Duodenal mucosa (tissue), 2 donors: Measurements from ENCODE around the gene OTX1.
"Not testable (repeated sequence)": the region's sequence is repeated elsewhere in the genome, so short reads cannot be mapped to it uniquely, and the experiment has no call there.

Experiments used
- H3K27ac ChIP-seq: one replicate; pipeline ENCODE4 v1.7.0; 2013; ENCODE audit warnings: low read depth, low read length
- H3K27me3 ChIP-seq, 2 donors: one replicate each; pipeline ENCODE4 v1.7.0; 2013; ENCODE audit warnings: low read length in 2 of 2, control low read depth in 1 of 2; ENCODE audit not compliant: insufficient read depth in 2 of 2, control insufficient read depth in 1 of 2
- H3K36me3 ChIP-seq, 2 donors: one replicate each; pipeline ENCODE4 v1.7.0; 2013; ENCODE audit warnings: low read length in 2 of 2, control low read depth in 1 of 2; ENCODE audit not compliant: insufficient read depth in 2 of 2, control insufficient read depth in 1 of 2
- H3K4me1 ChIP-seq, 2 donors: one replicate each; pipeline ENCODE4 v1.7.0; 2013; ENCODE audit warnings: low read length in 2 of 2, control low read depth in 1 of 2; ENCODE audit not compliant: insufficient read depth in 2 of 2, control insufficient read depth in 1 of 2
- H3K4me3 ChIP-seq, 2 donors: one replicate each; pipeline ENCODE4 v1.7.0; 2013; ENCODE audit warnings: low read length in 2 of 2, low read depth in 1 of 2
- H3K9ac ChIP-seq, 2 donors: one replicate each; pipeline ENCODE4 v1.7.0; 2013; ENCODE audit warnings: low read length in 2 of 2, low read depth in 1 of 2
- H3K9me3 ChIP-seq, 2 donors: one replicate each; pipeline ENCODE4 v1.7.0; 2013; ENCODE audit warnings: low read length in 2 of 2, control low read depth in 1 of 2; ENCODE audit not compliant: control insufficient read depth in 1 of 2

OTX1 gene

DNA sequence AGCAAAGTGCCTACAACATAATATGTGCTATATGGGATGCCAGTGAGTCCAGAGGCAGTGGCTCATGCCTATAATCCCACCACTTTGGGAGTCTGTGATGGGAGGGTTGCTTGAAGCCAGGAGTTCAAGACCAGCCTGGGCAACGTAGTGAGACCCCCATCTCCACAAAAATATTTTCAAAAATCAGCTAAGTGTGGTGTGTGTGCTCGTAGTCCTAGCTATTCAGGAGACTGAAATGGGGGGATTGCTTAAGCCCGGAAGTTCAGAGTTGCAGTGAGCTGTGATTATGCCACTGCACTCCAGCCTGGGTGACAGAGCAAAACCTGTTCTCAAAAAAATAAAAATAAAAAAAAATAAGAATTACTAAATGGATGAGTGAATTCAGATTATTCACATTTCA is 23.4 kb downstream of the OTX1 start:
- H3K4me3 ChIP-seq = no peak overlapping the region
- no peak overlapping the region for H3K9ac ChIP-seq
- peaks cover 2 to 4% of the 10 kb centered on the region in 2 donors for H3K27me3 ChIP-seq
- no peak overlapping the region for H3K27ac ChIP-seq
- peaks cover 0 to 2% of the 10 kb centered on the region in 2 donors for H3K4me1 ChIP-seq
- H3K9me3 ChIP-seq = no peaks in the 10 kb centered on the region
- no peaks in the 10 kb centered on the region for H3K36me3 ChIP-seq

GRCh38 chr2:63074399-63074798 is 23.8 kb downstream of the OTX1 start:
- H3K27ac ChIP-seq, H3K4me1 ChIP-seq, H3K36me3 ChIP-seq, H3K27me3 ChIP-seq, H3K9me3 ChIP-seq, H3K9ac ChIP-seq, H3K4me3 ChIP-seq: not testable (repeated sequence)

- no peaks in the 10 kb centered on the region for H3K36me3 ChIP-seq
- H3K4me3 ChIP-seq = no peak overlapping the region
- H3K9me3 ChIP-seq = no peaks in the 10 kb centered on the region
- no peaks in the 10 kb centered on the region for H3K27me3 ChIP-seq
- no peak overlapping the region for H3K9ac ChIP-seq
- peaks cover 0 to 9% of the 10 kb centered on the region in 2 donors for H3K4me1 ChIP-seq
- no peak overlapping the region for H3K27ac ChIP-seq
These were observed 28.4 kb downstream of the OTX1 start for GRCh38 chr2:63078852-63079606.

DNA sequence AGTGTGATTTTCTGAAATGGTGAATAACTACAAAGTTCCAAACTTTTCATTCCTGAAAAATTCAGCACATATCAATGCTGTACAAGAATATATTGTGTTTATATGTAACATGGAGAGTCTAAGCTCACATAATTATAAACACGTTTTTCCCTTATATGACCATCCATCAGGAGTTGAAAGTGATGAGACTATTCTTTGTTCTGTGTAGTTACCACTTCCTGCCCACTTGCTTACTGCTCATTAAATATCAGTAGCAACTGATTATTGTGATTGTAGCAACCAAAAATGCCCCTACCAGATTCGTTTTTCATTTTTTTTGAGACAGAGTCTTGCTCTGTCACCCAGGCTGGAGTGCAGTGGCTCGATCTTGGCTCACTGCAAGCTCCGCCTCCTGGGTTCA is 30.8 kb downstream of the OTX1 start:
- Histone ChIP-seq H3K36me3 (no peaks in the 10 kb centered on the region), H3K9me3 (no peaks in the 10 kb centered on the region), H3K27me3 (peaks cover 0 to 2% of the 10 kb centered on the region in 2 donors), H3K4me3 (no peak overlapping the region), H3K9ac (no peak overlapping the region), H3K27ac (no peak overlapping the region), H3K4me1 (peaks cover 0 to 9% of the 10 kb centered on the region in 2 donors)

DNA sequence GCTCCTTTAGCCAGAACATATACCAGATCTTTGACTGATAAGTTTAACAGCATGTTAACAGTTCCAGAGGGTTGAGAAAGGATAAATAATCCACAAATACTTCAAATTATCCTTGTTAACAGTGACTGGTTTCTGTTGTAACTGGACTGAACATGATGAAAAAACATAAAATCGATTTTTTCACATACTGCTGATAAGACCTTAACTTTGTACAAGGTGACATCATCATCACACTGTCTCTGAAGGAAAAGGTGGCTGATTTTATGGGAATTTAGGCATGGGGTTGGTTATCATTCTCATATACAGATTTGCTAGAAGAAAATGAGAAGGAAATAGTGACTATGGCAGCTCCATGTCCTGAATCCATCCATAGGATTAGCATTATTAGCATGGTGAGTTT is 36.1 kb downstream of the OTX1 start:
- Histone ChIP-seq H3K4me1 (no peaks in the 10 kb centered on the region), H3K4me3 (no peak overlapping the region), H3K27me3 (peaks cover 0 to 5% of the 10 kb centered on the region in 2 donors), H3K27ac (no peak overlapping the region), H3K9ac (no peak overlapping the region), H3K9me3 (no peaks in the 10 kb centered on the region), H3K36me3 (no peaks in the 10 kb centered on the region)

DNA sequence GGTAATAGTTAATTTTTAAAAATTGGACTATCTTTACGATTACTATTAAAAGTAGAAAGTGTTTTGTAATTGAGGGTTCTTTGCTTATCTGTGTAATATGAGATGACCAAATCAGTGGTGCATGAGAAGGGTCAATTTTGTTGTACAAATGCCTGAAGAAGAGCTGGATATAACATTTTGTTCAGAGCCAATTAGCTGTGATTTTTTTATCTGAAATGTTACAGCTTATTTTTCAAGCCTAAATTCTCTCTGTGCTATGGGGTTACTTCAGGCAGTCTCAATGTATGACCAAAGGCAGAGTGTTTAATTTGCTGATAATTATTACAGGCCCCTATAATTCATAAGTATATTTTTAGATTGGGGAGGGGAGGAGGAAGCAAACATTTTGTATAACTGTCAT is 41.8 kb downstream of the OTX1 start:
- Histone ChIP-seq H3K9me3 (no peaks in the 10 kb centered on the region), H3K4me1 (no peaks in the 10 kb centered on the region)

GRCh38 chr2:63092857-63093256 is 42.2 kb downstream of the OTX1 start:
- no peak overlapping the region for H3K27ac ChIP-seq
- H3K9ac ChIP-seq = no peak overlapping the region
- H3K36me3 ChIP-seq = no peaks in the 10 kb centered on the region
- H3K4me3 ChIP-seq = no peak overlapping the region
- no peaks in the 10 kb centered on the region for H3K27me3 ChIP-seq
- no peaks in the 10 kb centered on the region for H3K4me1 ChIP-seq
- H3K9me3 ChIP-seq = no peaks in the 10 kb centered on the region

More for the DNA sequence above, 41.8 kb downstream of the OTX1 start:
- Histone ChIP-seq H3K27me3 (no peaks in the 10 kb centered on the region), H3K9ac (no peak overlapping the region), H3K27ac (no peak overlapping the region), H3K36me3 (no peaks in the 10 kb centered on the region), H3K4me3 (no peak overlapping the region)

DNA sequence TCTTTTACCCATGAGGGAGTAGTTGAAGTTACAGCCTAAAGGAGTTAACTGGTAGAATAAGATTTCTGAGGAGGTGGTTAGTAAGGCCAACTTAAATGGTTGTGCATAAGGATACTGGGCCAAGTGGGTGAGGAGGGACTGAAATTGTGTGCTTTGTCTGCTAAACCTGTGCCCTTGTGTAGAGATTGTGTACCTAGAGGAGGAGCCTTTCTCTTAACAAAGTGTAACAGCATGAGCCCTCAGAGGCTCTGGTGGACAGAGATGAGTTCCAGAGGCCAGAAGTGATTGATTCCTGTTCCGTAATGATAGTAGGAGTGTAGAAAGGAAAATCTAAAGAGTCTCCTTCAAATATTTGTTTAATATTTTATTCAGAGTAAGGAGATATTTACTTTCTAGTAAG is 42.9 kb downstream of the OTX1 start:
- Histone ChIP-seq H3K36me3 (no peaks in the 10 kb centered on the region), H3K27me3 (no peaks in the 10 kb centered on the region), H3K4me1 (no peaks in the 10 kb centered on the region), H3K27ac (no peak overlapping the region), H3K9me3 (no peaks in the 10 kb centered on the region), H3K4me3 (no peak overlapping the region), H3K9ac (no peak overlapping the region)

DNA sequence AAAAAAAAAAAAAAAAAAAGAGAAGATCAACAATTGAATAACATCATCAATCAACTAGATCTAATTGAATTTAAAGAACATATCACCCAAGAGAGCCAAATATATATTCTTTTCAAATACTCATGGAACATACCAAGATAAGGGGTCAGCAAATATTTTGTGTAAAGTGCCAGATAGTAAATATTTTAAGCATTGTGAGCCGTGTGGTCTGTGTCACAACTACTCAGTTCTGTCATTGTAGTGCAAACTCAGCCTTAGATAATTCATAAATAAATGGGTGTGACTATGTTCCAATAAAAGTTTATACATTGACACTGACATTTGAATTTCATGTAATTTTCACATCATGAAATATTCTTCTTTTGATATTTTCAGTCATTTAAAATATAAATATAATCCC is 45.9 kb downstream of the OTX1 start:
- Histone ChIP-seq H3K9me3 (no peaks in the 10 kb centered on the region), H3K4me1 (no peaks in the 10 kb centered on the region), H3K4me3 (no peak overlapping the region), H3K27ac (no peak overlapping the region), H3K27me3 (no peaks in the 10 kb centered on the region), H3K9ac (no peak overlapping the region), H3K36me3 (no peaks in the 10 kb centered on the region)

- no peak overlapping the region for H3K4me3 ChIP-seq
- no peaks in the 10 kb centered on the region for H3K4me1 ChIP-seq
These were observed 48.4 kb downstream of the OTX1 start for GRCh38 chr2:63099032-63099431.

More at GRCh38 chr2:63099032-63099431, 48.4 kb downstream of the OTX1 start:
- Histone ChIP-seq H3K27me3 (no peaks in the 10 kb centered on the region), H3K9ac (no peak overlapping the region), H3K27ac (no peak overlapping the region), H3K9me3 (no peaks in the 10 kb centered on the region), H3K36me3 (no peaks in the 10 kb centered on the region)
